Kasumi-1 (cell line): ENCODE results near the gene HSD17B7.
"Not testable (repeated sequence)": the region's sequence is repeated elsewhere in the genome, so short reads cannot be mapped to it uniquely, and the experiment has no call there.

ENCODE experiments used
- DNase-seq, 2 experiments: peaks; one replicate each; lab custom pipeline; 2025; lab: John Stamatoyannopoulos, UW

The HSD17B7 gene

GRCh38 chr1:162790303-162790984 lies at the start of gene HSD17B7:
TSS of gene HSD17B7 (plus strand) at chr1:162790702. CDS start at chr1:162790801, 99 bp downstream.
- peak; percentile 18 to 58 for DNase-seq

- no peak for DNase-seq
These were observed 49.7 kb upstream of the HSD17B7 start for GRCh38 chr1:162740755-162741154.

- DNase-seq = no peak
These were observed 48.9 kb upstream of the HSD17B7 start for GRCh38 chr1:162741574-162741973.

- not testable (repeated sequence) for DNase-seq
These were observed 44.1 kb upstream of the HSD17B7 start for GRCh38 chr1:162746264-162746942.

GRCh38 chr1:162753001-162753658 lies 37.4 kb upstream of the HSD17B7 start:
- DNase-seq = no peak

GRCh38 chr1:162753998-162754585 lies 36.4 kb upstream of the HSD17B7 start:
- DNase-seq = no peak

- DNase-seq = no peak
These were observed 35.2 kb upstream of the HSD17B7 start for GRCh38 chr1:162755306-162755705.

- DNase-seq = no peak
These were observed 34.0 kb upstream of the HSD17B7 start for GRCh38 chr1:162756523-162756922.

GRCh38 chr1:162757476-162757875 lies 33.0 kb upstream of the HSD17B7 start:
- no peak for DNase-seq

- DNase-seq = no peak
These were observed 24.7 kb upstream of the HSD17B7 start for GRCh38 chr1:162765788-162766187.

GRCh38 chr1:162772571-162773154 lies 17.8 kb upstream of the HSD17B7 start:
- no peak for DNase-seq

- DNase-seq = no peak
These were observed 16.5 kb upstream of the HSD17B7 start for GRCh38 chr1:162774007-162774406.

GRCh38 chr1:162779043-162779442 lies 11.5 kb upstream of the HSD17B7 start:
- DNase-seq = no peak

- DNase-seq = no peak
These were observed 7.8 kb upstream of the HSD17B7 start for GRCh38 chr1:162782671-162783070.

- not testable (repeated sequence) for DNase-seq
These were observed 5.6 kb upstream of the HSD17B7 start for GRCh38 chr1:162784926-162785325.

GRCh38 chr1:162788783-162789182 lies 1.7 kb upstream of the HSD17B7 start:
- not testable (repeated sequence) for DNase-seq

GRCh38 chr1:162790985-162791357 lies 469 bp downstream of the HSD17B7 start:
- not testable (repeated sequence) for DNase-seq

- not testable (repeated sequence) for DNase-seq
These were observed 3.8 kb downstream of the HSD17B7 start for GRCh38 chr1:162794284-162794683.

GRCh38 chr1:162796617-162797279 lies 6.2 kb downstream of the HSD17B7 start:
- not testable (repeated sequence) for DNase-seq

GRCh38 chr1:162799995-162800830 lies 9.7 kb downstream of the HSD17B7 start:
- peak; percentile 54 to 56 for DNase-seq

- not testable (repeated sequence) for DNase-seq
These were observed 17.0 kb downstream of the HSD17B7 start for GRCh38 chr1:162807503-162807902.
